ENCODE data around the gene CLIP1. TPM values are rescaled to one million over a fixed set of nuclear protein-coding genes. Genes with fewer than 3 reads are reported as not detected.
A peak's percentile ranks its signal among the peaks of the same experiment; 100 is the strongest.
"Not testable (repeated sequence)": the region's sequence is repeated elsewhere in the genome, so short reads cannot be mapped to it uniquely, and the experiment has no call there.

Gene CLIP1
- total RNA-seq, 1 experiment from 2014 or later: 18.0 TPM

- no peak for DNase-seq
- Histone ChIP-seq H3K4me3 (no peak overlapping the region), H3K4me1 (peaks cover 5% of the 10 kb centered on the region; the same call in 1 of the 2 replicates), H3K36me3 (no peaks in the 10 kb centered on the region; the same call in 1 of the 2 replicates), H3K9me3 (replicated peaks) (no peaks in the 10 kb centered on the region), H3K27ac (no peak overlapping the region), H3K27me3 (no peaks in the 10 kb centered on the region)
Measured at GRCh38 chr12:122394626-122395194, 27.8 kb downstream of the CLIP1 start.

GRCh38 chr12:122393817-122394216, 28.7 kb downstream of the CLIP1 start:
- Histone ChIP-seq H3K9me3 (replicated peaks) (no peaks in the 10 kb centered on the region), H3K4me3 (no peak overlapping the region), H3K27ac (no peak overlapping the region), H3K4me1 (no peaks in the 10 kb centered on the region), H3K27me3 (no peaks in the 10 kb centered on the region), H3K36me3 (no peaks in the 10 kb centered on the region; the same call in 1 of the 2 replicates)
- no peak for DNase-seq

- Histone ChIP-seq H3K36me3 (no peaks in the 10 kb centered on the region; the same call in 1 of the 2 replicates), H3K4me3 (no peak overlapping the region), H3K27me3 (no peaks in the 10 kb centered on the region), H3K9me3 (replicated peaks) (no peaks in the 10 kb centered on the region), H3K4me1 (no peaks in the 10 kb centered on the region), H3K27ac (no peak overlapping the region)
- DNase-seq: no peak
Measured at GRCh38 chr12:122392411-122392810, 30.1 kb downstream of the CLIP1 start.

- H3K27ac ChIP-seq: no peak overlapping the region
- DNase-seq: no peak
- no peak overlapping the region for H3K4me3 ChIP-seq
- H3K27me3 ChIP-seq: no peaks in the 10 kb centered on the region
- no peaks in the 10 kb centered on the region; the same call in 1 of the 2 replicates for H3K36me3 ChIP-seq
- H3K9me3 ChIP-seq (replicated peaks): no peaks in the 10 kb centered on the region
- no peaks in the 10 kb centered on the region for H3K4me1 ChIP-seq
Measured at GRCh38 chr12:122389677-122390076, 32.8 kb downstream of the CLIP1 start.

- H3K4me3 ChIP-seq: no peak overlapping the region
- H3K9me3 ChIP-seq (replicated peaks): no peaks in the 10 kb centered on the region
- no peaks in the 10 kb centered on the region for H3K4me1 ChIP-seq
- H3K36me3 ChIP-seq: peaks cover 5% of the 10 kb centered on the region; the same call in 1 of the 2 replicates
- no peaks in the 10 kb centered on the region for H3K27me3 ChIP-seq
- DNase-seq: no peak
- H3K27ac ChIP-seq: no peak overlapping the region
Measured at GRCh38 chr12:122387887-122388286, 34.6 kb downstream of the CLIP1 start.

- no peaks in the 10 kb centered on the region for H3K9me3 ChIP-seq (replicated peaks)
- H3K27ac ChIP-seq: no peak overlapping the region
- H3K4me1 ChIP-seq: no peaks in the 10 kb centered on the region
- H3K4me3 ChIP-seq: no peak overlapping the region
- DNase-seq: no peak
- H3K36me3 ChIP-seq: 0 out of 2 replicates have a peak, but pooled peaks cover 5% of the 10 kb centered on the region
- no peaks in the 10 kb centered on the region for H3K27me3 ChIP-seq
Measured at GRCh38 chr12:122385171-122386016, 37.1 kb downstream of the CLIP1 start.

- Histone ChIP-seq H3K27me3 (no peaks in the 10 kb centered on the region), H3K4me3 (no peak overlapping the region), H3K4me1 (no peaks in the 10 kb centered on the region), H3K9me3 (replicated peaks) (no peaks in the 10 kb centered on the region), H3K36me3 (0 out of 2 replicates have a peak, but pooled peaks cover 7% of the 10 kb centered on the region), H3K27ac (no peak overlapping the region)
- no peak for DNase-seq
Measured at GRCh38 chr12:122382919-122383350, 39.5 kb downstream of the CLIP1 start.

- H3K27me3 ChIP-seq: no peaks in the 10 kb centered on the region
- DNase-seq: no peak
- no peak overlapping the region for H3K27ac ChIP-seq
- H3K9me3 ChIP-seq (replicated peaks): no peaks in the 10 kb centered on the region
- H3K36me3 ChIP-seq: peaks cover 19% of the 10 kb centered on the region
- H3K4me1 ChIP-seq: no peaks in the 10 kb centered on the region
- H3K4me3 ChIP-seq: no peak overlapping the region
Measured at GRCh38 chr12:122381021-122381420, 41.4 kb downstream of the CLIP1 start.

- DNase-seq; H3K27ac ChIP-seq; H3K27me3 ChIP-seq; H3K4me3 ChIP-seq; H3K9me3 ChIP-seq (replicated peaks); H3K4me1 ChIP-seq: not testable (repeated sequence)
- H3K36me3 ChIP-seq: peaks cover 17% of the 10 kb centered on the region
Measured at GRCh38 chr12:122376751-122377150, 45.7 kb downstream of the CLIP1 start.

GRCh38 chr12:122374707-122375106, 47.8 kb downstream of the CLIP1 start:
- Histone ChIP-seq H3K27ac (no peak overlapping the region), H3K27me3 (no peaks in the 10 kb centered on the region), H3K4me3 (no peak overlapping the region), H3K9me3 (replicated peaks) (no peaks in the 10 kb centered on the region), H3K4me1 (no peaks in the 10 kb centered on the region), H3K36me3 (peaks cover 18% of the 10 kb centered on the region)
- no peak for DNase-seq

- Histone ChIP-seq H3K4me3 (no peak overlapping the region), H3K27me3 (no peaks in the 10 kb centered on the region), H3K9me3 (replicated peaks) (no peaks in the 10 kb centered on the region), H3K27ac (no peak overlapping the region), H3K4me1 (peaks cover 28% of the 10 kb centered on the region), H3K36me3 (peaks cover 11% of the 10 kb centered on the region)
- no peak for DNase-seq
Measured at GRCh38 chr12:122371475-122372045, 50.9 kb downstream of the CLIP1 start.

- Histone ChIP-seq H3K4me3 (no peak overlapping the region), H3K36me3 (peaks cover 3% of the 10 kb centered on the region; the same call in 1 of the 2 replicates), H3K4me1 (peaks cover 31% of the 10 kb centered on the region), H3K9me3 (replicated peaks) (no peaks in the 10 kb centered on the region), H3K27ac (peak overlapping the region; percentile 82), H3K27me3 (no peaks in the 10 kb centered on the region)
- DNase-seq: peak; percentile 29 to 37
Measured at GRCh38 chr12:122368361-122369073, 54.0 kb downstream of the CLIP1 start.

- Histone ChIP-seq H3K27ac (peak overlapping the region; percentile 82), H3K4me1 (peaks cover 31% of the 10 kb centered on the region)
- not testable (repeated sequence) for H3K9me3 ChIP-seq (replicated peaks); H3K4me3 ChIP-seq; H3K27me3 ChIP-seq; DNase-seq; H3K36me3 ChIP-seq
Measured at GRCh38 chr12:122367632-122368031, 54.8 kb downstream of the CLIP1 start.

GRCh38 chr12:122366685-122367475, 55.6 kb downstream of the CLIP1 start:
- H3K27me3 ChIP-seq: no peaks in the 10 kb centered on the region
- no peak overlapping the region for H3K4me3 ChIP-seq
- H3K36me3 ChIP-seq: peaks cover 7% of the 10 kb centered on the region
- H3K4me1 ChIP-seq: peaks cover 31% of the 10 kb centered on the region
- H3K9me3 ChIP-seq (replicated peaks): no peaks in the 10 kb centered on the region
- DNase-seq: peak; percentile 46 to 56
- peak overlapping the region; percentile 82 for H3K27ac ChIP-seq
